ENCODE data around the gene MIF4GD. TPM values are rescaled to one million over a fixed set of nuclear protein-coding genes. Genes with fewer than 3 reads are reported as not detected.
A peak's percentile ranks its signal among the peaks of the same experiment; 100 is the strongest.

The MIF4GD gene
- total RNA-seq, 1 experiment from 2014 or later: 26.1 TPM

- TF ChIP-seq, protein P1, sequence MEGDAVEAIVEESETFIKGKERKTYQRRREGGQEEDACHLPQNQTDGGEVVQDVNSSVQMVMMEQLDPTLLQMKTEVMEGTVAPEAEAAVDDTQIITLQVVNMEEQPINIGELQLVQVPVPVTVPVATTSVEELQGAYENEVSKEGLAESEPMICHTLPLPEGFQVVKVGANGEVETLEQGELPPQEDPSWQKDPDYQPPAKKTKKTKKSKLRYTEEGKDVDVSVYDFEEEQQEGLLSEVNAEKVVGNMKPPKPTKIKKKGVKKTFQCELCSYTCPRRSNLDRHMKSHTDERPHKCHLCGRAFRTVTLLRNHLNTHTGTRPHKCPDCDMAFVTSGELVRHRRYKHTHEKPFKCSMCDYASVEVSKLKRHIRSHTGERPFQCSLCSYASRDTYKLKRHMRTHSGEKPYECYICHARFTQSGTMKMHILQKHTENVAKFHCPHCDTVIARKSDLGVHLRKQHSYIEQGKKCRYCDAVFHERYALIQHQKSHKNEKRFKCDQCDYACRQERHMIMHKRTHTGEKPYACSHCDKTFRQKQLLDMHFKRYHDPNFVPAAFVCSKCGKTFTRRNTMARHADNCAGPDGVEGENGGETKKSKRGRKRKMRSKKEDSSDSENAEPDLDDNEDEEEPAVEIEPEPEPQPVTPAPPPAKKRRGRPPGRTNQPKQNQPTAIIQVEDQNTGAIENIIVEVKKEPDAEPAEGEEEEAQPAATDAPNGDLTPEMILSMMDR (conservative IDR thresholded peaks at IDR 0.05): no peak
- peaks cover 22% of the 10 kb centered on the region for H3K23me2 ChIP-seq (ENCODE audit: insufficient read length, low read depth, low read length, poor library complexity, severe bottlenecking)
- no peaks in the 10 kb centered on the region; the same call in 1 of the 2 replicates for H3K27me3 Mint-ChIP-seq (ENCODE audit: low read depth)
- H3K36me3 Mint-ChIP-seq (ENCODE audit: insufficient read depth in 1 of 3, low read depth in 3 of 3): peaks cover 0 to 41% (median 39%) of the 10 kb centered on the region in 3 experiments; a peak in 6 of 7 replicates
- no peak overlapping the region for H2AFZ ChIP-seq (ENCODE audit: low read length)
- H4K91ac ChIP-seq (ENCODE audit: insufficient read length, low read depth, low read length): no peak overlapping the region
- no peak overlapping the region for H3K4ac ChIP-seq (ENCODE audit: low read depth, low read length)
- H3K14ac ChIP-seq (ENCODE audit: insufficient read depth, low read length): peak overlapping the region; percentile 21; the same call in 1 of the 2 replicates
- no peak overlapping the region for H2BK12ac ChIP-seq (ENCODE audit: insufficient read length, low read depth, low read length)
- DNase-seq: peak; percentile 82
- H3K4me1 ChIP-seq (ENCODE audit: insufficient read depth, low read length): 0 out of 2 replicates have a peak, but pooled peaks cover 2% of the 10 kb centered on the region
- no peaks in the 10 kb centered on the region for H3K27me3 ChIP-seq (ENCODE audit: insufficient read depth, low read length)
- H4K8ac ChIP-seq (replicated peaks; ENCODE audit: insufficient read length, low read depth, low read length): no peak overlapping the region
- WGBS (ENCODE audit: extremely low coverage, insufficient read length, low lambda C conversion rate): no CpG with 5 or more reads among the region's 47 CpGs
- H2BK15ac ChIP-seq (ENCODE audit: low read depth, low read length): no peak overlapping the region
- H2AK5ac ChIP-seq (ENCODE audit: insufficient read length, low read length): no peak overlapping the region
- H2BK20ac ChIP-seq (ENCODE audit: low read depth, low read length, poor library complexity, severe bottlenecking): no peak overlapping the region
- no peak overlapping the region for H4K5ac ChIP-seq (ENCODE audit: insufficient read length, low read depth, low read length)
- peaks cover 15 to 20% of the 10 kb centered on the region in 2 experiments for H3K4me1 Mint-ChIP-seq
- no peaks in the 10 kb centered on the region for H3K79me1 ChIP-seq (ENCODE audit: insufficient read depth, low read depth, low read length, poor library complexity, severe bottlenecking)
- no peak overlapping the region for H2BK5ac ChIP-seq (ENCODE audit: insufficient read length, low read length)
- H3K56ac ChIP-seq (ENCODE audit: insufficient read length, low read depth, low read length): no peak overlapping the region
- H3K27ac ChIP-seq (ENCODE audit: insufficient read length, low read depth, low read length): no peak overlapping the region
- H3K18ac ChIP-seq (ENCODE audit: insufficient read length, low read depth, low read length): peak overlapping the region; percentile 1
- peak overlapping the region; percentile 76 to 86 for H3K4me3 Mint-ChIP-seq
- H3K23ac ChIP-seq (ENCODE audit: insufficient read length, low read depth, low read length): no peak overlapping the region
- no peaks in the 10 kb centered on the region for H4K20me1 ChIP-seq (ENCODE audit: control insufficient read depth, insufficient read depth, insufficient read length)
- H3K9me3 ChIP-seq (ENCODE audit: control insufficient read depth, low read depth, low read length): no peaks in the 10 kb centered on the region
- no peak overlapping the region for H2BK120ac ChIP-seq (ENCODE audit: low read depth, low read length, poor library complexity, severe bottlenecking)
- no peak overlapping the region for H3T11ph ChIP-seq (ENCODE audit: low read length)
- no peaks in the 10 kb centered on the region for H3K79me2 ChIP-seq (ENCODE audit: insufficient read depth, low read length)
- no peaks in the 10 kb centered on the region for H3K9me3 Mint-ChIP-seq
- H3K4me2 ChIP-seq (ENCODE audit: insufficient read depth, insufficient read length, low read length): peak overlapping the region; percentile 74
- peak overlapping the region; percentile 42 for H3K9ac ChIP-seq (ENCODE audit: extremely low read depth, insufficient read length, low read length)
- H3K27ac Mint-ChIP-seq: peak overlapping the region in 2 of 3 experiments; percentile 44 to 89; a peak in 4 of 7 replicates
These were observed 639 bp downstream of the MIF4GD start for GRCh38 chr17:75270218-75270965.

All from H9 (cell line).